SH-SY5Y (cell line): ENCODE measurements around the gene TBC1D10A.

ENCODE experiments used
- GATA2 ChIP-seq: IDR thresholded peaks from 2 replicates; pipeline ENCODE4 v1.6.1; 2011; ENCODE audit warnings: mild to moderate bottlenecking, low read depth, low read length
- GATA3 ChIP-seq: IDR thresholded peaks from 2 replicates; pipeline ENCODE4 v1.6.1; 2011; ENCODE audit warnings: low read depth, mild to moderate bottlenecking, low read length, moderate library complexity

DNA sequence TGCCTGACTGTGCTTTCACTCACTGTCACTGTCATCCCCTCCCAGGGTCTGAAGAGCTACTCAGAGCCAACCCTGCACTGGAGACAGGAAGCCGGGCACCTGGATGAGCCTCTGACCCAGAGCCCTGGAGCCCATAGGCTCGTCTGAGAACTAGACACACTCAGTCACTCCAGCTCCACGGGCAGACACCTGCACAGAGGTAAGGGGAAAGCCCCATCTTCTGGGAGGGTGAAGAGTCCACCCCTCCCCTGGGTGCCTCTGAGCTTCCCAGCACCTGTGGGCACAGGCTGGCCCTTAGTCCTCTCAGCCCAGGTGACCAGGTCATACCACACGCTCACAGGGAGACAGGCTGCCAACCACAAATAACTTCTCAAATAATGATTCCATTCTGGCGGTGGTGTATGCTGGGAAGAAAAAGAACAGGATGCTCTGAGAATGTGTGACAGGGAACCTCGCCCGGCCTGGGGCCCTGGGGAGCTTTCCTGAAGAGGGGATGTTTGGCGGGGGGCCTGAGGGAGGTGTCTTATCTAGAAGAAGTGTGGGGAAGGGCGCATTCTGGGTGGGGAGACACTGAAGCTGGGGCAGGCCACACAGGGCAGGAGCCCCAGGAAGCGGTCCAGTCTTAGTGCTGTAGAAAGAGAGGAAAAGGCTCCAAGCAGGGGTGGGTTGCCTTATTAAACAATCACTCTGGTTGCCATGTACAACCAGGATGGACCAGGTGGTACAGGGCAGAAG lies 35.3 kb upstream of the TBC1D10A start:
- TF ChIP-seq GATA2 (no peak), GATA3 (no peak)
